Effector CD4-positive, alpha-beta T cell (primary cell): ENCODE measurements around the gene MAGEF1.

Source experiments
- DNase-seq: peaks from one replicate; pipeline ENCODE4 v3.0.0-alpha.2; 2020

Gene MAGEF1

GRCh38 chr3:184663756-184664155 is 48.1 kb downstream of the MAGEF1 start:
- no peak for DNase-seq

GRCh38 chr3:184663356-184663755 is 48.5 kb downstream of the MAGEF1 start:
- DNase-seq, result no peak

GRCh38 chr3:184662187-184662586 is 49.7 kb downstream of the MAGEF1 start:
- DNase-seq, result no peak

GRCh38 chr3:184660931-184661330 is 50.9 kb downstream of the MAGEF1 start:
- no peak for DNase-seq
